Cardiac muscle cell (in vitro differentiated cells and primary cell): ENCODE measurements around the gene AP1M2. TPM values are rescaled to one million over a fixed set of nuclear protein-coding genes. Genes with fewer than 3 reads are reported as not detected.

Experiments
- DNase-seq, 2 donors: peaks; one replicate each; pipeline versions ENCODE4 v3.0.0 to v3.0.0-alpha.2; 2010 to 2017; ENCODE audit warnings: low read depth in 1 of 2, low spot score in 1 of 2
- H3K27ac ChIP-seq: fragments of 200-600 bp; sonication (generic); 2 replicates; pipeline ENCODE4 v1.5.1; 2016
- H3K27me3 ChIP-seq: fragments of 200-600 bp; sonication (generic); 2 replicates; pipeline ENCODE4 v1.6.0; 2016; ENCODE audit warnings: control low read depth
- H3K36me3 ChIP-seq: fragments of 200-600 bp; sonication (generic); 2 replicates; pipeline ENCODE4 v1.5.1; 2016; ENCODE audit warnings: control low read depth
- H3K4me1 ChIP-seq: fragments of 200-600 bp; sonication (generic); 2 replicates; pipeline ENCODE4 v1.8.1; 2017; ENCODE audit warnings: low read depth, mild to moderate bottlenecking, mixed run types
- H3K4me3 ChIP-seq: fragments of 200-600 bp; sonication (generic); 2 replicates; pipeline ENCODE4 v1.5.1; 2016; ENCODE audit warnings: mild to moderate bottlenecking
- H3K9me3 ChIP-seq: fragments of 200-600 bp; sonication (generic); 2 replicates; pipeline ENCODE4 v1.5.1; 2017; ENCODE audit warnings: low read depth, mild to moderate bottlenecking, control low read depth
- polyA plus RNA-seq: library from polyadenylated mRNA; unstranded; fragments of >200 nt; fragmentation: Nextera tagmentation; extraction: Ambion mirVana; gene quantifications from 2 replicates; pipeline ENCODE4 v1.2.1, GENCODE V29; 2016
- total RNA-seq: library from RNA; depleted of rRNA; stranded (reverse); fragments of >200 nt; gene quantifications from 2 replicates; pipeline ENCODE4 v1.2.3, GENCODE V29; 2016
- TF ChIP-seq, protein P1 (sequence below): IDR thresholded peaks from 2 replicates; pipeline ENCODE4 v1.5.1; 2012; ENCODE audit warnings: low read depth, mild to moderate bottlenecking, low read length

Gene AP1M2
- total and polyA plus RNA-seq, 2 experiments from 2014 or later, result 0.12 to 0.28 TPM

DNA sequence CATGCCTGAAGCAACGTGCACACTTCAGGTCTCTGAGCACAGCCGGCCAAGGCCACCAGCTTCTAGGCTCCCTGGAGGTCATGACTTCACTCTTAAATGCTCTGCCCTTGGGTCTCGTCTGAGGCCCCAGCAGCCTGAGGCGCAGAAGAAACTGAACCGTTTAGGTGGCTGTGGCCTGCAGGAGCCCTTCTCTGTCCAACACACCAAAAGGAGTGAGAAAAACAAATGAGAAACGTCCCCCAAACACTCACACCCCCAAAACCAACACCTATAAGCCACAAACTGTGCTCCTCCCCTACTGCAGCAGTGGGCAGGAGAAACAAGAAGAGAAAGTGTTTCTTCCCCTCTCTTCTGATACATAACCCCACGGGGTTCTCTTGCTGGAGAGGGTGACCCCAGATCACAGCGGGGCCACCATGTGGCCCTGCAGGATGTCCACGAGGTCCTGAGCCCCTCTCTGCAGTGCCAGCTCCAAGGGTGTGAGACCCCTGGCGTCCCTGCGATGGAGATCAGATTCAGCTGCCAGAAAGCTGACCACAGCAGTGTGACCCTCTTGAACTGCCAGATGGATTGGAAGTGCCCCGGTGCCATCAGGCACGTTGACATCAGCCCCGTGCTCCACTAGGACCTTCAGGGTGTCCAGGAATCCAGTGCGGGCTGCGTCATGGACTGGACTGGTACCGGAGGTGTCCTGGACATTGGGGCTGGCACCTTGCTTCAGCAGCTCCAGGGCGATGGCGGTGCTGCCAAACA is 20.3 kb downstream of the AP1M2 start:
- H3K27ac ChIP-seq, result no peak overlapping the region
- no peak for DNase-seq
- no peak overlapping the region for H3K4me3 ChIP-seq
- H3K9me3 ChIP-seq, result no peaks in the 10 kb centered on the region
- TF ChIP-seq, protein P1, sequence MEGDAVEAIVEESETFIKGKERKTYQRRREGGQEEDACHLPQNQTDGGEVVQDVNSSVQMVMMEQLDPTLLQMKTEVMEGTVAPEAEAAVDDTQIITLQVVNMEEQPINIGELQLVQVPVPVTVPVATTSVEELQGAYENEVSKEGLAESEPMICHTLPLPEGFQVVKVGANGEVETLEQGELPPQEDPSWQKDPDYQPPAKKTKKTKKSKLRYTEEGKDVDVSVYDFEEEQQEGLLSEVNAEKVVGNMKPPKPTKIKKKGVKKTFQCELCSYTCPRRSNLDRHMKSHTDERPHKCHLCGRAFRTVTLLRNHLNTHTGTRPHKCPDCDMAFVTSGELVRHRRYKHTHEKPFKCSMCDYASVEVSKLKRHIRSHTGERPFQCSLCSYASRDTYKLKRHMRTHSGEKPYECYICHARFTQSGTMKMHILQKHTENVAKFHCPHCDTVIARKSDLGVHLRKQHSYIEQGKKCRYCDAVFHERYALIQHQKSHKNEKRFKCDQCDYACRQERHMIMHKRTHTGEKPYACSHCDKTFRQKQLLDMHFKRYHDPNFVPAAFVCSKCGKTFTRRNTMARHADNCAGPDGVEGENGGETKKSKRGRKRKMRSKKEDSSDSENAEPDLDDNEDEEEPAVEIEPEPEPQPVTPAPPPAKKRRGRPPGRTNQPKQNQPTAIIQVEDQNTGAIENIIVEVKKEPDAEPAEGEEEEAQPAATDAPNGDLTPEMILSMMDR, result no peak
- H3K36me3 ChIP-seq, result no peaks in the 10 kb centered on the region
- H3K4me1 ChIP-seq, result peaks cover 10% of the 10 kb centered on the region
- H3K27me3 ChIP-seq, result peaks cover 8% of the 10 kb centered on the region

DNA sequence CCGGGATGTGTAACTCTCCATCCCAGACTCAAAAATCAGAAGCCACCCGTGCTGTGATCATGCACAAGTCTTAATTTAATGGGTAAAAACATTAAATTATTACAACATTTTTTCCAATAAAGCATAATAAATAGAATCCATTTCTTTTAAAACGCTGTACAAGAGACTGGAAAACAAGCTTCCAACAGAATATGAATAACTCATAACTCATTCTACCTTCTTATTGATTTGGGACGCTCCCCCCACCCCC is 20.8 kb downstream of the AP1M2 start:
- TF ChIP-seq, protein P1, result no peak

DNA sequence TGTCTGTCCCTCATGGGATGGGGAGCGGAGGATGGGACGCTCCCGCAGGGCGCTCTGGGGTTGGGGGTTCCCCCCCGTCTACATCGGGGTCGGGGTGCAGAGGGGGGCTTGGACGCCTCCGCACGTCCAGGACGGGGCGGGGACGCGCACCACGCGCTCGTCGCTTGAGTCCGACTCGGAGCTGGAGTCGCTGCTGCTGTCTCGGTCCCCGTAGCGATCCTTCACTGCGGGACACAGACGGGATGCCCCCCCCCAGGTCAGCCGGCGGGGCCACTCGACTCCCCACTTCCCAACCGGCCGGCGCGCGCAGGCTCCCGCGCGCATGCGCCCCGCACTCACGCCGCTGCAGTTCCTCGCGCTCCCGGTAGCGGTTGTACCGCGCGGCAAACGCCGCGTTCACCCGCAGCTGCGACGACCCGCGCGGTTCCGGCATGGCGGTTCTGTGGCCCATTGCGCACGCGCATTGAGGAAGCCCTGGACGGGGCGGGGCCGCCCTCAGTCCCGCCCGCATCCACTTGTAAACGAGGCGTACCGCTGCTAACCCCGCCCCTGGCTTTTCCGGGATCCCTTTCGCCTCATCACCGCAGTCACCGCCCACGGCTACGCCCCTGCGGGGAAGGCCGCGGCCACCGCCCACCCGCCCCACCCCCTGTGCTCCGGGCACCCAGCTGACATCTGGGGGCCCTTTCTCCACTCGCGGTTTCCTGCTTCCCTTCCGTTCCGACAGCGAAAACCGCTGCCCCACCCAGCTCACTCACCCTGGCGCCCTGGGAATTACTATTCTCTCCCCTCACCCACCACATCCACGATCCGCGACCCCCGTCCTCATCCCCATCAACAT is 21.3 kb downstream of the AP1M2 start, which contains the start of gene KRI1:
KRI1 (minus strand) TSS at position 444 of the 841 bp plus-strand sequence; CDS start at position 433, 11 bp downstream.
- TF ChIP-seq, protein P1, result peak; percentile 20
- H3K4me1 ChIP-seq, result peaks cover 10% of the 10 kb centered on the region
- peak; percentile 98 to 99 for DNase-seq
- H3K36me3 ChIP-seq, result no peaks in the 10 kb centered on the region
- H3K9me3 ChIP-seq, result no peaks in the 10 kb centered on the region
- H3K27ac ChIP-seq, result peak within 1 kb of the TSS; percentile 39
- peak within 1 kb of the TSS; percentile 78 for H3K4me3 ChIP-seq
- H3K27me3 ChIP-seq, result peaks cover 8% of the 10 kb centered on the region

More for the DNA sequence above, 20.8 kb downstream of the AP1M2 start:
- H3K4me1 ChIP-seq, result peaks cover 10% of the 10 kb centered on the region
- peaks cover 8% of the 10 kb centered on the region for H3K27me3 ChIP-seq
- H3K4me3 ChIP-seq, result peak overlapping the region; percentile 78
- H3K27ac ChIP-seq, result no peak overlapping the region
- no peak for DNase-seq
- no peaks in the 10 kb centered on the region for H3K9me3 ChIP-seq
- no peaks in the 10 kb centered on the region for H3K36me3 ChIP-seq

DNA sequence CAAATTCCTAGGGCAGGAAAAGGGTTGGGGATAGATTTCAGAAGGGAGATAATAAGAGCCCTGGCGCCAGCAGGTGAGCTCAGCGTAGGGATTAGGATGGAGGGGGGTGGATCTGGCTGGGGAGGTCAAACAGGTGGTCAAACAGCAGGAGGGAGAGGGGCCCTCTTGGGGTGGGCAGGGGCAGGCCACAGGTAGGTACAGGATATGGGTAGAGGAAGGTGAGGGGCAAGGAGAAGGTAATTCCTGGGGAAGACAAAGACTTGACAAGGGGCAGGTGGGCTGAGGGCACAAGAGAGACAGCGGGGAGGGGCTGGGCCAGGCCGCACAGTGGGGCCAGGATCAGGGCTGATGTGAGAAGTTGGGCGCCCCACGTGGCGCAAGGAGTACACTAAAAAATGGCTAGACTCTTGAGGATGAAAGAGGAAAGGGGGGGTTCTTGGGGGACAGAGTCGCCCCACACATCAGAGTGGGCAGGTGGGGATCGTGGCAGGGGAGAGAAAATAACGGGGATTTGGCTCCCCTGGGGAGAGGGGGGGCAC is 22.0 kb downstream of the AP1M2 start:
- TF ChIP-seq, protein P1, result peak; percentile 45
- Histone ChIP-seq H3K36me3 (no peaks in the 10 kb centered on the region), H3K27me3 (peaks cover 8% of the 10 kb centered on the region), H3K27ac (peak overlapping the region; percentile 39), H3K9me3 (no peaks in the 10 kb centered on the region), H3K4me1 (peaks cover 10% of the 10 kb centered on the region), H3K4me3 (peak overlapping the region; percentile 78)
- DNase-seq, result peak; percentile 49 to 50

DNA sequence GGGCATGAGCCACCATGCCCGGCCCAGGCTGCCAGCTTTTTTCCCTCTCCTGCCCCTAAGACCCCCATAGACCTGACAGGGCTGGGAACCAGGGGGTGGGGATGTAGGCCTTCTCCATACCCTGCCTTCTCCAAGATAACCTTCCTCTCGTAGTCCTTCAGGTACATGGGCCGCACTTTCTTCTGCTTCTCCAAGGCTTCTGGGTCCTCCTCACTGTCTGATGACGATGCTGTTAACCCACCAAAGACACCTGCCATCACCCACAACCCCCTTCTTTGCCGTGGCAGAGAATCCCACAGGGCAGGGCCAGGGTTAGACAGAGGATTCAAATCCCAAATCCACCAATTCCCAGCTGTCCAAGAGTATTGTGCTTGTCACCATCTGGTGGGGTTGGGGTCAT is 24.5 kb downstream of the AP1M2 start:
- TF ChIP-seq, protein P1, result no peak
- no peak overlapping the region for H3K27ac ChIP-seq
- H3K4me3 ChIP-seq, result no peak overlapping the region
- peaks cover 8% of the 10 kb centered on the region for H3K27me3 ChIP-seq
- DNase-seq, result no peak
- H3K4me1 ChIP-seq, result peaks cover 10% of the 10 kb centered on the region
- peaks cover 7% of the 10 kb centered on the region for H3K36me3 ChIP-seq
- H3K9me3 ChIP-seq, result no peaks in the 10 kb centered on the region
